Gastrocnemius medialis (tissue), 4 donors: ENCODE measurements around the gene GPX1. TPM values are rescaled to one million over a fixed set of nuclear protein-coding genes. Genes with fewer than 3 reads are reported as not detected.

Experiments used
- ATAC-seq, 2 donors: fragments of 150-250 bp; one replicate each; pipeline ENCODE4 v1.9.1; 2016
- DNase-seq, 2 donors: peaks; one replicate each; pipeline ENCODE4 v3.0.0-alpha.2; 2019
- H3K27ac ChIP-seq, 4 donors: fragments of 200-600 bp; sonication (generic); 1 replicate in 1 of 4; 2 replicates in 3 of 4; pipeline ENCODE4 v1.5.1; 2016 to 2018; ENCODE audit warnings: mild to moderate bottlenecking in 2 of 4, moderate library complexity in 1 of 4
- H3K27me3 ChIP-seq, 3 donors: fragments of 200-600 bp; sonication (generic) in 2 of 3; 1 replicate in 1 of 3; 2 replicates in 2 of 3; pipeline versions ENCODE4 v1.5.1 to v1.6.0; 2016 to 2019; ENCODE audit warnings: mild to moderate bottlenecking in 1 of 3, moderate library complexity in 1 of 3
- H3K36me3 ChIP-seq, 2 donors: fragments of 200-600 bp; sonication (generic) in 1 of 2; one replicate each; pipeline ENCODE4 v1.5.1; 2017 to 2018
- H3K4me1 ChIP-seq, 2 donors: fragments of 200-600 bp; sonication (generic) in 1 of 2; one replicate each; pipeline ENCODE4 v1.5.1; 2016 to 2017; ENCODE audit warnings: mild to moderate bottlenecking in 2 of 2
- H3K4me3 ChIP-seq, 4 donors: fragments of 200-600 bp; sonication (generic) in 3 of 4; 1 replicate in 1 of 4; 2 replicates in 3 of 4; pipeline ENCODE4 v1.5.1; 2016 to 2019; ENCODE audit warnings: mild to moderate bottlenecking in 2 of 4
- H3K9me3 ChIP-seq, 3 donors: fragments of 200-600 bp; sonication (generic) in 2 of 3; 1 replicate in 1 of 3; 2 replicates in 2 of 3; pipeline ENCODE4 v1.5.1; 2016 to 2019
- POLR2A ChIP-seq, 2 donors: fragments of 450-650 bp; IDR thresholded peaks; one replicate each; pipeline ENCODE4 v1.6.1; 2017; ENCODE audit warnings: antibody characterized with exemption in 2 of 2, mild to moderate bottlenecking in 2 of 2, moderate library complexity in 2 of 2
- in situ Hi-C, 4 donors: fragments of 200-750 bp; cut with MboI; loops; one replicate each; pipeline versions ENCODE4 v1.15.0 to v1.8.0; 2017; ENCODE audit warnings: low sequenced_read_pairs in 4 of 4
- intact Hi-C: fragments of 100-400 bp; cut with DNase I; formaldehyde crosslinking; loops from one replicate; pipeline ENCODE4 v1.15.1; 2023; ENCODE audit warnings: low total_unique reads
- total RNA-seq, 4 donors: library from RNA; depleted of rRNA; stranded (reverse); fragments of >200 nt; gene quantifications; one replicate each; pipeline versions ENCODE4 v1.1.0 to v1.2.3, GENCODE V29; 2016
- TF ChIP-seq, protein P1 (sequence below), 5 experiments: fragments of 450-650 bp in 3 of 5; fragments of 200-600 bp in 2 of 5; sonication (generic) in 2 of 5; IDR thresholded peaks in 4 of 5; conservative IDR thresholded peaks in 1 of 5; 1 replicate in 4 of 5; 2 replicates in 1 of 5; pipeline ENCODE4 v1.5.1; 2016 to 2019; ENCODE audit warnings: antibody characterized with exemption in 5 of 5, mild to moderate bottlenecking in 3 of 5, moderate library complexity in 3 of 5

The GPX1 gene
- total RNA-seq, 4 donors from 2014 or later: 75.2 to 157 (median 123) TPM

GRCh38 chr3:49311283-49311682 is 46.9 kb downstream of the GPX1 start:
- TF ChIP-seq, protein P1, sequence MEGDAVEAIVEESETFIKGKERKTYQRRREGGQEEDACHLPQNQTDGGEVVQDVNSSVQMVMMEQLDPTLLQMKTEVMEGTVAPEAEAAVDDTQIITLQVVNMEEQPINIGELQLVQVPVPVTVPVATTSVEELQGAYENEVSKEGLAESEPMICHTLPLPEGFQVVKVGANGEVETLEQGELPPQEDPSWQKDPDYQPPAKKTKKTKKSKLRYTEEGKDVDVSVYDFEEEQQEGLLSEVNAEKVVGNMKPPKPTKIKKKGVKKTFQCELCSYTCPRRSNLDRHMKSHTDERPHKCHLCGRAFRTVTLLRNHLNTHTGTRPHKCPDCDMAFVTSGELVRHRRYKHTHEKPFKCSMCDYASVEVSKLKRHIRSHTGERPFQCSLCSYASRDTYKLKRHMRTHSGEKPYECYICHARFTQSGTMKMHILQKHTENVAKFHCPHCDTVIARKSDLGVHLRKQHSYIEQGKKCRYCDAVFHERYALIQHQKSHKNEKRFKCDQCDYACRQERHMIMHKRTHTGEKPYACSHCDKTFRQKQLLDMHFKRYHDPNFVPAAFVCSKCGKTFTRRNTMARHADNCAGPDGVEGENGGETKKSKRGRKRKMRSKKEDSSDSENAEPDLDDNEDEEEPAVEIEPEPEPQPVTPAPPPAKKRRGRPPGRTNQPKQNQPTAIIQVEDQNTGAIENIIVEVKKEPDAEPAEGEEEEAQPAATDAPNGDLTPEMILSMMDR (IDR thresholded peaks at IDR 0.05 in 4 of 5, conservative IDR thresholded peaks at IDR 0.05 in 1 of 5): no peak
- no peak for TF ChIP-seq POLR2A (IDR thresholded peaks at IDR 0.05)
- Histone ChIP-seq H3K9me3 (no peaks in the 10 kb centered on the region), H3K4me1 (peaks cover 0 to 8% of the 10 kb centered on the region in 2 donors), H3K27me3 (no peaks in the 10 kb centered on the region), H3K36me3 (peaks cover 0 to 55% of the 10 kb centered on the region in 2 donors), H3K4me3 (no peak overlapping the region), H3K27ac (no peak overlapping the region)
- no peak for ATAC-seq
- in situ Hi-C loops: no loop called here
- no peak for DNase-seq
- intact Hi-C loops: no loop called here

DNA sequence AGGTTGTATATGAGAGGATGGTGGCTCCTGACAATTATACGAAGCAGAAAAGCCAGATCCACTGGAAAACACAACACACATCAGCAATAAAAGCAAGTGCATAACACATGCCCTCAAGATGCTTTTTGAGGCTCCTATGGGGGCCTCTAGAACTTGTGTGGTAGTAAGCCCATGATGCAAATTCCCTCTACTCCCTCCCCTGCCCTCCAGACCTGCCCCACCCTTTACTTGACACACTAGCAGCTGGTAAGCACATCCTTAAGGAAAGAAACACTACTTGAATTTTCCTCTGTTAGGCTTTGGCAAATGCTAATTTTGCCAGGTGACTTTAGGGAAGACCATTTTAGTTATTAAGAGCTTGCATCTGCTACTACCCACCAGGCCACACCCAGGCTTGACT is 47.5 kb downstream of the GPX1 start:
- H3K4me1 ChIP-seq: peaks cover 0 to 8% of the 10 kb centered on the region in 2 donors
- DNase-seq (no peak), ATAC-seq (no peak)
- no peaks in the 10 kb centered on the region for H3K27me3 ChIP-seq
- TF ChIP-seq, protein P1 (IDR thresholded peaks at IDR 0.05 in 4 of 5, conservative IDR thresholded peaks at IDR 0.05 in 1 of 5): no peak
- no peak for TF ChIP-seq POLR2A (IDR thresholded peaks at IDR 0.05)
- no peak overlapping the region for H3K4me3 ChIP-seq
- intact Hi-C loops (no loop called here), in situ Hi-C loops (no loop called here)
- H3K9me3 ChIP-seq: no peaks in the 10 kb centered on the region
- no peak overlapping the region for H3K27ac ChIP-seq
- H3K36me3 ChIP-seq: peaks cover 0 to 54% of the 10 kb centered on the region in 2 donors

Other genes starting within 250 kb of the GPX1 start
- gene USP19, start 237.5 kb downstream of the GPX1 start, total RNA-seq: 100 to 1,000 TPM; 100 to 188 (median 128) TPM
- 100 to 1,000 TPM; 154 to 355 (median 243) TPM for gene LAMB2, start 225.3 kb downstream of the GPX1 start, total RNA-seq
- gene CCDC71, start 192.0 kb downstream of the GPX1 start, total RNA-seq: 10 to 100 TPM; 20.0 to 31.0 (median 22.0) TPM
- gene KLHDC8B, start 186.8 kb downstream of the GPX1 start, total RNA-seq: 10 to 100 TPM; 15.8 to 35.8 (median 26.0) TPM
- gene C3orf62, start 81.1 kb downstream of the GPX1 start, total RNA-seq: 1 to 10 TPM in 2 of 4 donors, under 1 TPM in 2; 0.78 to 1.9 (median 1.3) TPM
- 10 to 100 TPM in 1 of 4 donors, 1 to 10 TPM in 3; 7.2 to 10.2 (median 9.1) TPM for gene USP4, start 18.3 kb downstream of the GPX1 start, total RNA-seq
- gene RHOA, start 53.6 kb upstream of the GPX1 start, total RNA-seq: 100 to 1,000 TPM; 244 to 411 (median 282) TPM
- gene TCTA, start 54.1 kb upstream of the GPX1 start, total RNA-seq: 10 to 100 TPM; 12.0 to 25.8 (median 15.1) TPM
- gene AMT, start 64.1 kb upstream of the GPX1 start, total RNA-seq: 1 to 10 TPM in 2 of 4 donors, under 1 TPM in 1, not detected in 1; 0.52 to 1.3 (median 1.1) TPM
- gene NICN1, start 71.0 kb upstream of the GPX1 start, total RNA-seq: 1 to 10 TPM; 1.9 to 7.0 (median 3.8) TPM
- 100 to 1,000 TPM in 3 of 4 donors, 10 to 100 TPM in 1; 95.0 to 177 (median 109) TPM for gene DAG1, start 111.9 kb upstream of the GPX1 start, total RNA-seq
- under 1 TPM; 0.10 to 0.24 (median 0.21) TPM for gene BSN, start 196.1 kb upstream of the GPX1 start, total RNA-seq